Transverse colon (tissue), 4 donors: ENCODE data around the gene NRG2. TPM values are rescaled to one million over a fixed set of nuclear protein-coding genes. Genes with fewer than 3 reads are reported as not detected.
A peak's percentile ranks its signal among the peaks of the same experiment; 100 is the strongest.

Source experiments
- DNase-seq: peaks from one replicate; pipeline ENCODE4 v3.0.0-alpha.2; 2019
- H3K27ac ChIP-seq, 4 donors: fragments of 200-600 bp; sonication (generic); 2 replicates each; pipeline ENCODE4 v1.5.1; 2016 to 2018; ENCODE audit warnings: inconsistent platforms in 4 of 4
- H3K27me3 ChIP-seq: fragments of 200-600 bp; sonication (generic); 2 replicates; pipeline ENCODE4 v1.5.1; 2017; ENCODE audit warnings: inconsistent platforms
- H3K36me3 ChIP-seq, 4 donors: fragments of 200-600 bp; sonication (generic); 2 replicates each; pipeline ENCODE4 v1.5.1; 2017 to 2019; ENCODE audit warnings: inconsistent platforms in 4 of 4
- H3K4me1 ChIP-seq, 4 donors: fragments of 200-600 bp; sonication (generic); 2 replicates each; pipeline ENCODE4 v1.5.1; 2017 to 2020; ENCODE audit warnings: inconsistent platforms in 4 of 4
- H3K4me3 ChIP-seq, 4 donors: fragments of 200-600 bp; sonication (generic); 1 replicate in 1 of 4; 2 replicates in 3 of 4; pipeline versions ENCODE4 v1.5.1 to v1.6.1; 2017 to 2019; ENCODE audit warnings: inconsistent platforms in 4 of 4
- H3K9me3 ChIP-seq, 2 donors: fragments of 200-600 bp; sonication (generic); 2 replicates each; pipeline ENCODE4 v1.5.1; 2017 to 2019; ENCODE audit warnings: inconsistent platforms in 2 of 2
- CTCF ChIP-seq, 5 experiments: fragments of 200-600 bp in 3 of 5; fragments of 450-650 bp in 2 of 5; sonication (generic) in 3 of 5; IDR thresholded peaks; 1 replicate in 2 of 5; 2 replicates in 3 of 5; pipeline ENCODE4 v1.5.1; 2016 to 2017; ENCODE audit warnings: antibody characterized with exemption in 5 of 5, inconsistent platforms in 3 of 5, mild to moderate bottlenecking in 2 of 5, moderate library complexity in 1 of 5
- EP300 ChIP-seq: sonication (generic); formaldehyde crosslinking; IDR thresholded peaks from one replicate; pipeline ENCODE4 v1.6.1; 2017; ENCODE audit warnings: antibody characterized with exemption, low read depth
- POLR2A ChIP-seq: fragments of 450-650 bp; IDR thresholded peaks from one replicate; pipeline ENCODE4 v1.6.1; 2016; ENCODE audit warnings: antibody characterized with exemption, mild to moderate bottlenecking, moderate library complexity
- POLR2AphosphoS5 ChIP-seq, 3 donors: sonication (generic); formaldehyde crosslinking; IDR thresholded peaks; one replicate each; pipeline ENCODE4 v1.6.1; 2016; ENCODE audit warnings: antibody characterized with exemption in 3 of 3
- WGBS, 2 donors: methylation state at CpG; one replicate each; pipeline ENCODE4 v1.1.5; 2018; ENCODE audit warnings: low coverage in 1 of 2; 5-methylcytosine and 5-hydroxymethylcytosine counted together
- in situ Hi-C, 4 donors: fragments of 200-750 bp; cut with MboI; loops; one replicate each; pipeline versions ENCODE4 v1.15.0 to v1.15.1; 2017; ENCODE audit warnings: low sequenced_read_pairs in 3 of 4, low pct_ligation_motif_present in 1 of 4, low pct_unique_long_range_greater_than_20kb in 1 of 4
- intact Hi-C: fragments of 100-400 bp; cut with DNase I; formaldehyde crosslinking; loops from one replicate; pipeline ENCODE4 v1.15.1; 2023; ENCODE audit warnings: low total_unique reads
- total RNA-seq, 4 donors: library from RNA; depleted of rRNA; stranded (reverse); fragments of >200 nt; gene quantifications; one replicate each; pipeline ENCODE4 v1.1.0, GENCODE V29; 2016

The NRG2 gene
- total RNA-seq, 4 donors from 2014 or later = 0.68 to 12.3 (median 0.95) TPM; not detected in 1

- H3K4me3 ChIP-seq = no peak overlapping the region
- no peak for DNase-seq
- no peaks in the 10 kb centered on the region for H3K9me3 ChIP-seq
- no peak for TF ChIP-seq EP300
- no peak for TF ChIP-seq CTCF (IDR thresholded peaks at IDR 0.05)
- TF ChIP-seq POLR2AphosphoS5 (IDR thresholded peaks at IDR 0.05) = no peak
- TF ChIP-seq POLR2A = no peak
- peak overlapping the region in 1 of 4 donors; percentile 17 for H3K27ac ChIP-seq
- H3K36me3 ChIP-seq = no peaks in the 10 kb centered on the region
- intact Hi-C loops = no loop called here
- H3K4me1 ChIP-seq = no peaks in the 10 kb centered on the region
- no peaks in the 10 kb centered on the region for H3K27me3 ChIP-seq
- 60 to 76% methylated on average over 1 to 18 of the region's 18 CpGs for WGBS, 2 donors
- in situ Hi-C loops = no loop called here
Observed at GRCh38 chr5:139880416-139881142, 162.5 kb downstream of the NRG2 start.

- no peak overlapping the region for H3K27ac ChIP-seq
- TF ChIP-seq EP300 = no peak
- TF ChIP-seq CTCF (IDR thresholded peaks at IDR 0.05) = no peak
- no peak for TF ChIP-seq POLR2A
- TF ChIP-seq POLR2AphosphoS5 (IDR thresholded peaks at IDR 0.05) = no peak
- WGBS, 2 donors = 86% methylated on average over 3 of the region's 3 CpGs; no CpG with 5 or more reads in 1 of the 2 donors
- H3K4me1 ChIP-seq = no peaks in the 10 kb centered on the region
- no peaks in the 10 kb centered on the region for H3K36me3 ChIP-seq
- H3K27me3 ChIP-seq = no peaks in the 10 kb centered on the region
- H3K9me3 ChIP-seq = no peaks in the 10 kb centered on the region
- intact Hi-C loops (no loop called here), in situ Hi-C loops (no loop called here)
- no peak overlapping the region for H3K4me3 ChIP-seq
- DNase-seq = no peak
Observed at GRCh38 chr5:139878093-139878492, 165.0 kb downstream of the NRG2 start.

- Histone ChIP-seq H3K4me3 (no peak overlapping the region), H3K27ac (no peak overlapping the region), H3K9me3 (no peaks in the 10 kb centered on the region), H3K4me1 (no peaks in the 10 kb centered on the region), H3K36me3 (no peaks in the 10 kb centered on the region), H3K27me3 (peaks cover 1% of the 10 kb centered on the region)
- TF ChIP-seq POLR2A = no peak
- no peak for TF ChIP-seq POLR2AphosphoS5 (IDR thresholded peaks at IDR 0.05)
- no peak for TF ChIP-seq EP300
- no peak for TF ChIP-seq CTCF (IDR thresholded peaks at IDR 0.05)
- intact Hi-C loops = no loop called here
- no peak for DNase-seq
- in situ Hi-C loops = no loop called here
- WGBS, 2 donors = 75% methylated on average over 5 of the region's 6 CpGs; no CpG with 5 or more reads in 1 of the 2 donors
Observed at GRCh38 chr5:139877129-139877597, 165.9 kb downstream of the NRG2 start.

GRCh38 chr5:139875957-139876356 is 167.1 kb downstream of the NRG2 start:
- Histone ChIP-seq H3K9me3 (no peaks in the 10 kb centered on the region), H3K27me3 (peaks cover 3% of the 10 kb centered on the region), H3K36me3 (no peaks in the 10 kb centered on the region), H3K4me1 (no peaks in the 10 kb centered on the region), H3K27ac (no peak overlapping the region), H3K4me3 (no peak overlapping the region)
- no peak for DNase-seq
- in situ Hi-C loops = no loop called here
- TF ChIP-seq EP300 (no peak), POLR2AphosphoS5 (IDR thresholded peaks at IDR 0.05) (no peak), CTCF (IDR thresholded peaks at IDR 0.05) (no peak), POLR2A (no peak)
- intact Hi-C loops = no loop called here
- WGBS, 2 donors = 83 to 88% methylated on average over 1 to 2 of the region's 2 CpGs
